ENCODE results near the gene CCDC148.

CCDC148 gene

DNA sequence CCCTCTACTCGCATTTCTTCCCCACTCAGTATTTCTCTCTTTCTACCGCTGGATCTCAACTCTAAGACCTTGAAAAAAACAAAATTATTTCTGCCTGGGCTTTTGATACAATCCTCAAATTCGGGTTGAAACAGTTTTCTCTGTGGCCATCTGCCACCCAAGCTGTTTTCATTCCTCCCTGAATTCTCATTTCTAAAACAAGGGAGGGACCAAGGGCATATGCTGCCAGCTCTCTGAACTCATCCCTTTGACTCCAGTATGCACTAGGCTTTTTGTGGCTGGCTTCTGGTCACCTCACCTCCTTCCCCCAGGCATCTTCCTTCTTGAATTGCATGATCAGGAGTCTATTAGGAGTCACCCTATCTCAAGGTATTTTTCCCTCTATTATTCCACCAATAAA, 49.5 kb downstream of the CCDC148 start:
- H3K9me3 ChIP-seq (ENCODE audit: control insufficient read depth, insufficient read depth, low read length): no peaks in the 10 kb centered on the region
- no peaks in the 10 kb centered on the region for H3K27me3 ChIP-seq (ENCODE audit: control insufficient read depth, insufficient read depth, low read length)
- H3K4me1 ChIP-seq (ENCODE audit: control insufficient read depth, insufficient read depth, low read length): peaks cover 3% of the 10 kb centered on the region
- H3K36me3 ChIP-seq (ENCODE audit: control insufficient read depth, insufficient read depth, low read length): no peaks in the 10 kb centered on the region
- H3K4me3 ChIP-seq (ENCODE audit: low read depth, low read length): no peak overlapping the region
- H3K9ac ChIP-seq (ENCODE audit: low read depth, low read length): no peak overlapping the region

DNA sequence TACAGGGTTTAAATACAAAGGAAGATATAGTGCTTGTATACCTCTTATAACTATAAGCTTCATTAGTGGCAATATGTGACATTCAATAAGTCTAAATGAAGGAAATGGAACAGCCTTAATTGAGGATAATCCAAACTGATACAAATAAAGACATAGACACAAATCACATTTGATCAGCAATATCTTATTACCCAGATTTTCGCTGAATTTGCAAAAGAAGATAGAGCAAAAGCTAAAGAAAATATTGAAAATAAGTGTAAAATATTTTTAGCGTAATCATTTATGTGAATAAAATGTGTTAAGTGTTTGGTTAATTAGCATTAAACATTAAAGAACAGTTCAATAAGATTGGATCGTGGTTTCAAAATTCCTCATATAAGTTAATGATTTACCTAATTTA, 51.2 kb downstream of the CCDC148 start:
- Histone ChIP-seq H3K4me3 (ENCODE audit: low read depth, low read length) (no peak overlapping the region), H3K27me3 (ENCODE audit: control insufficient read depth, insufficient read depth, low read length) (no peaks in the 10 kb centered on the region), H3K4me1 (ENCODE audit: control insufficient read depth, insufficient read depth, low read length) (no peaks in the 10 kb centered on the region), H3K36me3 (ENCODE audit: control insufficient read depth, insufficient read depth, low read length) (no peaks in the 10 kb centered on the region), H3K9ac (ENCODE audit: low read depth, low read length) (no peak overlapping the region), H3K9me3 (ENCODE audit: control insufficient read depth, insufficient read depth, low read length) (no peaks in the 10 kb centered on the region)

DNA sequence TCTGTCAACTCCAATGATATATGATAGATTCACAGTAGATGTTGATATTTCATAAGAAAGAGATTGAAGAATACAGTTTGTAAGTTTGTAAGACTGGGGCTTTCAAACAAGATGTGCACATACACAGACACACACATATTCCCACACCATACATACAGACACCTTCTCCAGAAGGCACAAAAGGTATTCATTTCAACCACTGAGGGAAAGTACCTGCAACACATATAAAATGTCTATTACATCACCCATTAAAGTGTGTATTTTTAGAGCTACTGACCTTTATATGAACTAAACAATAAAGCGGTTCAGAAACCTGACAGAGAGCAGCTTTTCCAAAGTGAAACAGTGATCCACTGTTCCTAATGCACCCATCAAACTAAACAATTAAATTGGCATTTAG, 53.3 kb downstream of the CCDC148 start:
- H3K36me3 ChIP-seq (ENCODE audit: control insufficient read depth, insufficient read depth, low read length): no peaks in the 10 kb centered on the region
- H3K27me3 ChIP-seq (ENCODE audit: control insufficient read depth, insufficient read depth, low read length): no peaks in the 10 kb centered on the region
- no peak overlapping the region for H3K9ac ChIP-seq (ENCODE audit: low read depth, low read length)
- no peaks in the 10 kb centered on the region for H3K4me1 ChIP-seq (ENCODE audit: control insufficient read depth, insufficient read depth, low read length)
- H3K9me3 ChIP-seq (ENCODE audit: control insufficient read depth, insufficient read depth, low read length): no peaks in the 10 kb centered on the region
- no peak overlapping the region for H3K4me3 ChIP-seq (ENCODE audit: low read depth, low read length)

DNA sequence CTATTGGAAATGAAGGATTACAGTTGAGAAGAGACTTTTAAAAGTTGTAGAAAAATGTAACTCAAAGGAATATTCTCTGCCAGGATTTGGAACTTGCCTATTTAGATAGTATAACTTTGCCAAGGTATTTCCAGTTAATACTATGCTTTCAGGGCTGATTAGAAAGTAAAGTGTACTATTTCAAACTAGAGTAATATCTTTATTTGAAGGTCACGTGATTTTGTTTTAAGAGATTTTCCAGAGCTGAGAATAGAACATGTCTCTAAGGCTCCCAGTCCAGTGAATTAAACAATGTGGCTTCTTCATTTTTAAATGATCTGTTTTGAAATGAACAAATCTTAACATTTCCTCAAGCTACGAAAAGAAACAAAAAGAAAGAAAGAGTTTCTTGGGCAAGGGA, 53.9 kb downstream of the CCDC148 start:
- H3K4me1 ChIP-seq (ENCODE audit: control insufficient read depth, insufficient read depth, low read length): no peaks in the 10 kb centered on the region
- no peaks in the 10 kb centered on the region for H3K36me3 ChIP-seq (ENCODE audit: control insufficient read depth, insufficient read depth, low read length)
- H3K27me3 ChIP-seq (ENCODE audit: control insufficient read depth, insufficient read depth, low read length): no peaks in the 10 kb centered on the region
- H3K4me3 ChIP-seq (ENCODE audit: low read depth, low read length): no peak overlapping the region
- H3K9ac ChIP-seq (ENCODE audit: low read depth, low read length): no peak overlapping the region
- H3K9me3 ChIP-seq (ENCODE audit: control insufficient read depth, insufficient read depth, low read length): no peaks in the 10 kb centered on the region

DNA sequence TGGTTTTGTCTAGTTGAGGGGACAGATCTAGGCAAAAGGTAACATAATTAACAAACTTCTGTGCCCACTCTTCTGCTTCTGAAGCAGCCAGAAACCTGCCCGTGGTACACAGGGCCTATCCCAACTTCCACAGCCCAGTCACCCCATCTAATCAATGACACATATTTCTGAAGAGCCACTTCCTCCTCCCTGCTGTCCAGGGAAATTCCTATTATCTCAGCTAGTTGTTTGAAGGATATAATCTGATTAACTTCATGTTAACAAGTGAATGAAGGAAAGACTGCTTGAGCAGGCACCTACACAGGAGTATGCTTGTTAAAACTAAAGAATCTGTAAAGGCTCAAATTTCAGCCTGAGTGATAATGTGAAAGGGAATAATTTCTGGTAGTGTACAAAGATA, 61.4 kb downstream of the CCDC148 start:
- Histone ChIP-seq H3K4me3 (ENCODE audit: low read depth, low read length) (no peak overlapping the region), H3K9me3 (ENCODE audit: control insufficient read depth, insufficient read depth, low read length) (no peaks in the 10 kb centered on the region), H3K36me3 (ENCODE audit: control insufficient read depth, insufficient read depth, low read length) (no peaks in the 10 kb centered on the region), H3K9ac (ENCODE audit: low read depth, low read length) (no peak overlapping the region), H3K4me1 (ENCODE audit: control insufficient read depth, insufficient read depth, low read length) (no peaks in the 10 kb centered on the region), H3K27me3 (ENCODE audit: control insufficient read depth, insufficient read depth, low read length) (no peaks in the 10 kb centered on the region)

DNA sequence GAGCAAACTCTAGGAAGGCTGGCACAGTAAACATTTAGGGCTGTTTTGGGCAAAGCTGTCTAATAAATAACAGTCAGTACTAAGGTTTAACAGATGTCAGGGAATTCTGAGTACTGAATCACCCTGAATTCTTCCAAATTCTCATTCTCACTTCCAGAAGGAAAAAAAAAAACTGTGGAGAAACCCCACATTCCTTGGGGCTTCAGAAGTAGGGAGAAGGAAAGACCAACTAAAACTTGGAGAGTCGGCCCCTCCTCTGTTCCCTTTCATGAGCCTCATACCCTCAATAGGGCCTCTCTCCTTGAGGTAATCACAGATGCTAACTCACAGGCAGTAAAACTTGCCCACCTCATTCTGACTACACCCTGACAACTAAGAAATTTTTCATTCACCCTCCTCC, 62.1 kb downstream of the CCDC148 start:
- Histone ChIP-seq H3K9ac (ENCODE audit: low read depth, low read length) (no peak overlapping the region), H3K4me3 (ENCODE audit: low read depth, low read length) (no peak overlapping the region), H3K27me3 (ENCODE audit: control insufficient read depth, insufficient read depth, low read length) (no peaks in the 10 kb centered on the region), H3K9me3 (ENCODE audit: control insufficient read depth, insufficient read depth, low read length) (no peaks in the 10 kb centered on the region), H3K4me1 (ENCODE audit: control insufficient read depth, insufficient read depth, low read length) (no peaks in the 10 kb centered on the region), H3K36me3 (ENCODE audit: control insufficient read depth, insufficient read depth, low read length) (no peaks in the 10 kb centered on the region)

DNA sequence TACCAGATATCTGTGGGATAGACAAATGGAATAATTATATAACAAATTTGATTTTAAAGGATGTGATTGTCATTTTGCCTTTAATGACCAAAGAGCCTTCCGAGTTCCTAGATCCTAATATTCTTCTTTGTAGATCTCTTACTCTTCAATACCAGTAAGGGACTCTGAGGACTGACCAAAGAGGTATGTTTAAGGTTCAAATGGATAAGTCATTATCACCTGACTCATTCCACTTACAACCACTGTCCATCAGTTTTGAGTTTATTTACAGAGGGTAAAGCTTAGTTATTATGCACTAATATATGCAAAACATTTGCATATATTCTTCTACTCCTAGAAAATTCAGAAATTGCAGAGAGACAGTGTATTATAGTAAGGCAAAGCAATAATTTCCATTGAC, 62.7 kb downstream of the CCDC148 start:
- H3K9ac ChIP-seq (ENCODE audit: low read depth, low read length): no peak overlapping the region
- no peaks in the 10 kb centered on the region for H3K4me1 ChIP-seq (ENCODE audit: control insufficient read depth, insufficient read depth, low read length)
- H3K27me3 ChIP-seq (ENCODE audit: control insufficient read depth, insufficient read depth, low read length): no peaks in the 10 kb centered on the region
- H3K9me3 ChIP-seq (ENCODE audit: control insufficient read depth, insufficient read depth, low read length): no peaks in the 10 kb centered on the region
- H3K4me3 ChIP-seq (ENCODE audit: low read depth, low read length): no peak overlapping the region
- H3K36me3 ChIP-seq (ENCODE audit: control insufficient read depth, insufficient read depth, low read length): no peaks in the 10 kb centered on the region

DNA sequence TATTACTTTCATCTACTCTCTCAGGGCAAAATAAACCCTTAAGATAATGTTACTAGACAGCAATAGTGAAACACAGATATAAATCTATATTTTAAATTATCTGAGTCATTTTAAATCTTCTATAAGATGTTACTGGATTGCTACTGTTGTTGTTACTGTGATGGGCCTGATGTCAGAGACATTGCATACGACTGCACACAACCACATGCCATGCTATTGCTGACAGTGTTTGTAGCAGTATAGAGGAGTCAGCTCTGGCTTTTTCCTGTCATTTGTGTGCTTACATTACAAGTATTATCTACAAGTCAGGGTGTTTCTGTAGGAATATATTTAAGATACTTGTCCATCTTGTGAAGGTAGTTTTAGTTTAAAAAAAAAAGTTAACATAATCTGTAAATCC, 63.9 kb downstream of the CCDC148 start:
- Histone ChIP-seq H3K27me3 (ENCODE audit: control insufficient read depth, insufficient read depth, low read length) (no peaks in the 10 kb centered on the region), H3K4me3 (ENCODE audit: low read depth, low read length) (no peak overlapping the region), H3K4me1 (ENCODE audit: control insufficient read depth, insufficient read depth, low read length) (no peaks in the 10 kb centered on the region), H3K36me3 (ENCODE audit: control insufficient read depth, insufficient read depth, low read length) (no peaks in the 10 kb centered on the region), H3K9me3 (ENCODE audit: control insufficient read depth, insufficient read depth, low read length) (no peaks in the 10 kb centered on the region), H3K9ac (ENCODE audit: low read depth, low read length) (no peak overlapping the region)

DNA sequence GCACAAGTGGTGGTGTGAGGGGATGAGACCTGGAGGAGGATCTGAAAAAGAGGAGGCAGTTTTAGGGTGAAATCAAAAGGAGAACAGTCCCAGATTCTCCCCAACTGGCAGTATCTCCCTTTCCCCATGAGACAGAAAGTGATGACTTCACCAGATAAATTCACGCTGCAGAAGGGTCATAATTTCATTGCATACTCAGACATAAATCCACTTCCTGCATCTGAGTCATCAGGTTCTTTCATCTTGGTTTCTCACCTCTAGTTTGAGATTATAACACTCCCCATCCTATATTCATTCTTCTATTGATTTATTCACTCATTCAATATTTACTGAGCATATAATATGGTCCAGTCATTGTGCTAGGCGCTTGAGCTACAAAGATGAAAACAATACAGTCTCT, 64.7 kb downstream of the CCDC148 start:
- no peak overlapping the region for H3K4me3 ChIP-seq (ENCODE audit: low read depth, low read length)
- no peaks in the 10 kb centered on the region for H3K9me3 ChIP-seq (ENCODE audit: control insufficient read depth, insufficient read depth, low read length)
- H3K9ac ChIP-seq (ENCODE audit: low read depth, low read length): no peak overlapping the region
- H3K36me3 ChIP-seq (ENCODE audit: control insufficient read depth, insufficient read depth, low read length): no peaks in the 10 kb centered on the region
- no peaks in the 10 kb centered on the region for H3K27me3 ChIP-seq (ENCODE audit: control insufficient read depth, insufficient read depth, low read length)
- no peaks in the 10 kb centered on the region for H3K4me1 ChIP-seq (ENCODE audit: control insufficient read depth, insufficient read depth, low read length)

DNA sequence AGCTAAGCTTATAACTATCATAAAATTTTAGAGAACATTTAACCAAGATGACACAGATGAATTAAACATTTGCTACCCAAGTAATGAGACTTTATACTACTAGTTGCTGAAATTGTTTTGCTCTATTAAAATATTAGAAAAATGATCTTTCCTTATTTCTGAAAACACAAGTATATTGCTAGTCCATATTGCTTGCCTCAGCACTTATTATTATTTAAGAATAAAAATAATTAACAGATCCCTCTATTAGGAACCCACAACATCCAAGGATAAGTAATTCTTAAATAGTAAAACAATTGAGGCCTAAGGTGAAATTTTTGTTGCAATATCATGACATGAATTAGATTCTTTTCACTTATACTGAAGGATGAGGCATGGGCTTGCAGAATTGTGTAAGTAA, 65.2 kb downstream of the CCDC148 start:
- H3K27me3 ChIP-seq (ENCODE audit: control insufficient read depth, insufficient read depth, low read length): no peaks in the 10 kb centered on the region
- no peak overlapping the region for H3K4me3 ChIP-seq (ENCODE audit: low read depth, low read length)
- H3K4me1 ChIP-seq (ENCODE audit: control insufficient read depth, insufficient read depth, low read length): no peaks in the 10 kb centered on the region
- no peaks in the 10 kb centered on the region for H3K36me3 ChIP-seq (ENCODE audit: control insufficient read depth, insufficient read depth, low read length)
- no peak overlapping the region for H3K9ac ChIP-seq (ENCODE audit: low read depth, low read length)
- no peaks in the 10 kb centered on the region for H3K9me3 ChIP-seq (ENCODE audit: control insufficient read depth, insufficient read depth, low read length)

DNA sequence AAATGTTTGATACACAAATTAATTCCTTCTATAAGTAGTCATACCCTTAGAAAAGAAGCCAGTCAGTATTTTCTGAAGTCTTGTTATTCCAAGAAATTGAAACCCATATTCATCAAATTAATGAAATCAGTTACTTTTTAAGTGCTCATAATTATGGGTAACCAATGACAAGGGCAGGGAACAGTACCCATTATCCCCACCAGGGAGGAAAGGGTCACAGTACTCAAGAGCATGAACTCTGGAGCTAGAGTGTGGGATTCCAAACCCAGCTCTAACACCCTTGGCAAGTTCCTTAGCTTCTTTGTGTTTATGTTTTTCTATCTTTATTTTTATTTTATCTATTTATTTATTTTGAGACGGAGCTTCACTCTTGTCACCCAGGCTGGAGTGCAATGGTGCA, 68.4 kb downstream of the CCDC148 start:
- Histone ChIP-seq H3K27me3 (ENCODE audit: control insufficient read depth, insufficient read depth, low read length) (no peaks in the 10 kb centered on the region), H3K4me1 (ENCODE audit: control insufficient read depth, insufficient read depth, low read length) (no peaks in the 10 kb centered on the region)

DNA sequence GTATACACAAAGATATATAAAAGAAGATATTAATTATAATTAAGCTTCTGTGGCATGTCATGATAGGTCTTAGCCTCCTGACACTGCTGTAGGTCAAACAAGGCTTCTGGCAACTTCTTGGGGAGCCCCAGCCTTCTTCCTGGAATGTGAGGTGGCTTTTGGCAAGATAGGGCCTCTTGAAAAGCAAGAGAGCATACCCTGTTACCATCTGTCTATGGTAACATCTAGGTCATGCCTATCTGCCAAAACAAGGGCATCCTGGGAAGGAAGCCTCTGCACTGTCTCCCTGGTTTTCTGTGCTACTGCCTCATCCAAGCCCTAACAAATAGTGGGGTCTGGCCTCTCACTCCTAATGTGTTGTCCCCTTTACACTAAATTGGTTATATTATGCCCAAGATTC, 70.9 kb downstream of the CCDC148 start:
- Histone ChIP-seq H3K4me3 (ENCODE audit: low read depth, low read length) (no peak overlapping the region), H3K9ac (ENCODE audit: low read depth, low read length) (no peak overlapping the region), H3K36me3 (ENCODE audit: control insufficient read depth, insufficient read depth, low read length) (no peaks in the 10 kb centered on the region), H3K4me1 (ENCODE audit: control insufficient read depth, insufficient read depth, low read length) (no peaks in the 10 kb centered on the region), H3K27me3 (ENCODE audit: control insufficient read depth, insufficient read depth, low read length) (no peaks in the 10 kb centered on the region), H3K9me3 (ENCODE audit: control insufficient read depth, insufficient read depth, low read length) (no peaks in the 10 kb centered on the region)

More for the DNA sequence above, 68.4 kb downstream of the CCDC148 start:
- H3K36me3 ChIP-seq (ENCODE audit: control insufficient read depth, insufficient read depth, low read length): no peaks in the 10 kb centered on the region
- H3K9ac ChIP-seq (ENCODE audit: low read depth, low read length): no peak overlapping the region
- H3K4me3 ChIP-seq (ENCODE audit: low read depth, low read length): no peak overlapping the region
- H3K9me3 ChIP-seq (ENCODE audit: control insufficient read depth, insufficient read depth, low read length): no peaks in the 10 kb centered on the region

DNA sequence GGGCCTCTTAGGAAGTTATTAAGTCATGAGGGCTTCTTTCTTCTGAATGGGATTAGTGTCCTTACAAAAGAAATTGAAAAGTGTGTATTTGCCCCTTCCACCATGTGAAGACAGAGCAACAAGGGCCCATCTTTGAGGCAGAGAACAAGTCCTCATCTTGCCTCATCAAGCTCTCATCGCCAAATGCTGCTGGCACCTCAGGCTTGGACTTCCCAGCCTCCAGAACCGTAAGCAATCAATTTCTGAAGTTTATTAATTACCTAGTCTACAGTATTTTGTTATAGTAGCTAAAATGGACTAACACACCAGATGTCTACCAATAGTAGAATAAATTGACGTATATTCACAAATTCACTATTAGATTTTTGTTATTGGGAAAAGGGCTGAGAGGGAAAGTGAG, 74.6 kb downstream of the CCDC148 start:
- Histone ChIP-seq H3K27me3 (ENCODE audit: control insufficient read depth, insufficient read depth, low read length) (no peaks in the 10 kb centered on the region), H3K4me1 (ENCODE audit: control insufficient read depth, insufficient read depth, low read length) (no peaks in the 10 kb centered on the region), H3K4me3 (ENCODE audit: low read depth, low read length) (no peak overlapping the region), H3K36me3 (ENCODE audit: control insufficient read depth, insufficient read depth, low read length) (no peaks in the 10 kb centered on the region), H3K9ac (ENCODE audit: low read depth, low read length) (no peak overlapping the region), H3K9me3 (ENCODE audit: control insufficient read depth, insufficient read depth, low read length) (no peaks in the 10 kb centered on the region)
